Endothelial cell of umbilical vein (primary cell): ENCODE measurements around the gene SUPT3H. TPM values are rescaled to one million over a fixed set of nuclear protein-coding genes. Genes with fewer than 3 reads are reported as not detected.

Experiments used
- BruUV-seq: library from RNA; stranded (reverse); fragments of 400-500 nt; replicated peaks from 2 replicates; lab custom pipeline; 2021; lab: Mats Ljungman, UMichigan
- CTCF ChIA-PET: fragments of 300-600, 350-600 bp; sonication (Branson Sonifier 250); formaldehyde crosslinking; loops from one replicate; lab custom pipeline; 2021; ENCODE audit warnings: antibody characterized with exemption, inconsistent platforms; lab: Charles Lee
- POLR2A ChIA-PET: fragments of 300-600, 350-600 bp; sonication (Branson Sonifier 250); formaldehyde crosslinking; loops from one replicate; lab custom pipeline; 2021; ENCODE audit warnings: antibody characterized with exemption, inconsistent platforms; lab: Charles Lee
- DNase-seq: peaks from one replicate; pipeline ENCODE4 v3.0.0-alpha.2; 2011; ENCODE audit warnings: low read depth, low spot score
- FAIRE-seq: peaks from 2 replicates; lab custom pipeline; 2011; peaks lifted over from hg19 to GRCh38; lab: Jason Lieb, UNC
- H2AFZ ChIP-seq: 2 replicates; pipeline ENCODE4 v1.6.0; 2012; ENCODE audit warnings: low read depth, low read length, control low read depth, inconsistent platforms
- H3K27ac ChIP-seq: 2 replicates; pipeline ENCODE4 v1.5.1; 2011; ENCODE audit warnings: low read depth, mild to moderate bottlenecking, control low read depth, low read length, moderate library complexity; ENCODE audit not compliant: insufficient read depth
- H3K27me3 ChIP-seq, 2 experiments: 2 replicates each; pipeline versions ENCODE4 v1.6.0 to v1.6.1; 2011; ENCODE audit warnings: low read length in 2 of 2, mixed read lengths in 1 of 2; ENCODE audit not compliant: control insufficient read depth in 2 of 2, insufficient read depth in 2 of 2
- H3K36me3 ChIP-seq, 2 experiments: 2 replicates in 1 of 2; 3 replicates in 1 of 2; pipeline ENCODE4 v1.5.1; 2011; ENCODE audit warnings: low read length in 2 of 2, mild to moderate bottlenecking in 1 of 2, moderate library complexity in 1 of 2; ENCODE audit not compliant: control insufficient read depth in 2 of 2, insufficient read depth in 2 of 2; ENCODE audit errors: extremely low read depth in 1 of 2
- H3K4me1 ChIP-seq: 3 replicates; pipeline ENCODE4 v1.5.1; 2011; ENCODE audit warnings: mild to moderate bottlenecking, low read length; ENCODE audit not compliant: control insufficient read depth, insufficient read depth; ENCODE audit errors: extremely low read depth
- H3K4me2 ChIP-seq: 2 replicates; pipeline ENCODE4 v1.6.1; 2011; ENCODE audit warnings: low read length, control low read depth, mixed read lengths; ENCODE audit not compliant: insufficient read depth
- H3K4me3 ChIP-seq, 3 experiments: fragments of 200-600 bp in 1 of 3; sonication (generic), shearing (Covaris generic) in 1 of 3; replicated peaks in 1 of 3; 2 replicates each; pipeline ENCODE4 v1.5.1; 2011 to 2016; ENCODE audit warnings: control low read depth in 3 of 3, low read length in 3 of 3, mild to moderate bottlenecking in 2 of 3, inconsistent platforms in 1 of 3, low read depth in 1 of 3, moderate library complexity in 1 of 3; ENCODE audit not compliant: insufficient read depth in 1 of 3
- H3K79me2 ChIP-seq: 2 replicates; pipeline ENCODE4 v1.6.0; 2012; ENCODE audit warnings: low read length, inconsistent platforms; ENCODE audit not compliant: control insufficient read depth, insufficient read depth
- H3K9ac ChIP-seq: replicated peaks from 2 replicates; pipeline ENCODE3; 2011; ENCODE audit warnings: low read length, control low read depth; ENCODE audit not compliant: insufficient read depth; ENCODE audit errors: extremely low read depth
- H3K9me1 ChIP-seq: replicated peaks from 3 replicates; pipeline ENCODE4 v1.6.0; 2011; ENCODE audit warnings: mild to moderate bottlenecking, low read length; ENCODE audit not compliant: control insufficient read depth, insufficient read depth; ENCODE audit errors: extremely low read depth
- H3K9me3 ChIP-seq: replicated peaks from 2 replicates; pipeline ENCODE4 v1.5.1; 2012; ENCODE audit warnings: low read length, inconsistent platforms; ENCODE audit not compliant: control insufficient read depth, insufficient read depth
- H4K20me1 ChIP-seq: replicated peaks from 2 replicates; pipeline ENCODE3; 2011; ENCODE audit warnings: mild to moderate bottlenecking, low read length; ENCODE audit not compliant: control insufficient read depth, insufficient read depth; ENCODE audit errors: extremely low read depth
- EZH2 ChIP-seq: IDR thresholded peaks from 2 replicates; pipeline ENCODE4 v1.6.1; 2012; ENCODE audit warnings: borderline replicate concordance, low read depth, mild to moderate bottlenecking, moderate library complexity, low read length, inconsistent platforms; ENCODE audit not compliant: severe bottlenecking
- FOS ChIP-seq: IDR thresholded peaks from 2 replicates; pipeline ENCODE4 v1.6.1; 2011; ENCODE audit warnings: mild to moderate bottlenecking, low read length, moderate library complexity, borderline replicate concordance; ENCODE audit not compliant: insufficient read depth
- GATA2 ChIP-seq: IDR thresholded peaks from 2 replicates; pipeline ENCODE4 v1.7.0; 2011; ENCODE audit warnings: low read depth, mild to moderate bottlenecking, moderate library complexity, mixed read lengths, low read length; ENCODE audit not compliant: insufficient read length, insufficient read depth
- JUN ChIP-seq: IDR thresholded peaks from 2 replicates; pipeline ENCODE4 v1.6.1; 2011; ENCODE audit warnings: borderline replicate concordance, low read depth; ENCODE audit not compliant: insufficient read length, insufficient read depth
- MYC ChIP-seq: IDR thresholded peaks from one replicate; pipeline ENCODE4 v1.6.1; 2011; ENCODE audit warnings: mild to moderate bottlenecking, low read depth, low read length
- POLR2A ChIP-seq: IDR thresholded peaks from 2 replicates; pipeline ENCODE4 v1.6.1; 2012; ENCODE audit warnings: low read depth, mild to moderate bottlenecking, control low read depth, low read length
- POLR2AphosphoS5 ChIP-seq: IDR thresholded peaks from 2 replicates; pipeline ENCODE4 v1.6.1; 2012; ENCODE audit warnings: low read depth, mild to moderate bottlenecking, control low read depth, low read length, moderate library complexity; ENCODE audit not compliant: insufficient read depth
- dilution Hi-C: fragments of 300-500 bp; cut with MboI; formaldehyde crosslinking; loops from one replicate; pipeline ENCODE4 v1.15.0; 2019; ENCODE audit warnings: low sequenced_read_pairs; ENCODE audit not compliant: extremely low pct_ligation_motif_present
- intact Hi-C: fragments of 100-400 bp; cut with micrococcal nuclease; formaldehyde crosslinking; loops from one replicate; pipeline ENCODE4 v1.10.0; 2022
- polyA plus RNA-seq, 4 experiments: library from polyadenylated mRNA; depleted of rRNA in 3 of 4; stranded (reverse) in 3 of 4; unstranded in 1 of 4; fragments of >200 nt; gene quantifications; 2 replicates each; pipeline versions ENCODE4 v1.2.1 to v1.2.3, GENCODE V29; 2011 to 2012; ENCODE audit warnings: missing spikeins in 1 of 4
- total RNA-seq: library from RNA; stranded (reverse); gene quantifications from 2 replicates; pipeline ENCODE4 v1.2.3, GENCODE V29; 2021
- TF ChIP-seq, protein P1 (sequence below): IDR thresholded peaks from 2 replicates; pipeline ENCODE4 v1.6.1; 2011; ENCODE audit not compliant: insufficient read depth, insufficient read length
- TF ChIP-seq, protein P2 (sequence below), 2 donors: IDR thresholded peaks; 1 replicate in 1 of 2; 2 replicates in 1 of 2; pipeline ENCODE4 v1.5.1; 2011; ENCODE audit warnings: low read length in 2 of 2, mild to moderate bottlenecking in 2 of 2, moderate library complexity in 2 of 2, control low read depth in 1 of 2, inconsistent platforms in 1 of 2, low read depth in 1 of 2; ENCODE audit not compliant: insufficient read depth in 1 of 2; ENCODE audit errors: extremely low read depth in 1 of 2

The SUPT3H gene
- total and polyA plus RNA-seq, 2 donors (not counting 3 experiments of a cell fraction or from before 2014, with no cell fraction given): 8.3 to 9.8 TPM

- no peaks in the 10 kb centered on the region for H4K20me1 ChIP-seq
- H3K9me1 ChIP-seq: no peaks in the 10 kb centered on the region
- no peak overlapping the region for H2AFZ ChIP-seq
- H3K9me3 ChIP-seq: no peaks in the 10 kb centered on the region
- CTCF ChIA-PET: no interaction called here
- POLR2A ChIA-PET: no interaction called here
- no peak overlapping the region for H3K27ac ChIP-seq
- no peak for TF ChIP-seq FOS
- no peaks in the 10 kb centered on the region for H3K36me3 ChIP-seq
- H3K27me3 ChIP-seq: no peaks in the 10 kb centered on the region
- dilution Hi-C loops: no loop called here
- FAIRE-seq (no peak), DNase-seq (no peak)
- BruUV-seq: no TSS peak
- H3K4me2 ChIP-seq: no peak overlapping the region
- no peaks in the 10 kb centered on the region for H3K79me2 ChIP-seq
- no peak overlapping the region for H3K4me3 ChIP-seq
- H3K4me1 ChIP-seq: peaks cover 8% of the 10 kb centered on the region
- intact Hi-C loops: no loop called here
- no peak overlapping the region for H3K9ac ChIP-seq
Observed at GRCh38 chr6:45054610-45055009, 323.1 kb downstream of the SUPT3H start.

GRCh38 chr6:45052325-45052724 lies 325.4 kb downstream of the SUPT3H start:
- TF ChIP-seq FOS: no peak
- TF ChIP-seq POLR2AphosphoS5: no peak
- no peak for TF ChIP-seq GATA2
- no peak for TF ChIP-seq EZH2
- TF ChIP-seq, protein P1, sequence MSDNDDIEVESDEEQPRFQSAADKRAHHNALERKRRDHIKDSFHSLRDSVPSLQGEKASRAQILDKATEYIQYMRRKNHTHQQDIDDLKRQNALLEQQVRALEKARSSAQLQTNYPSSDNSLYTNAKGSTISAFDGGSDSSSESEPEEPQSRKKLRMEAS: no peak
- TF ChIP-seq, protein P2, sequence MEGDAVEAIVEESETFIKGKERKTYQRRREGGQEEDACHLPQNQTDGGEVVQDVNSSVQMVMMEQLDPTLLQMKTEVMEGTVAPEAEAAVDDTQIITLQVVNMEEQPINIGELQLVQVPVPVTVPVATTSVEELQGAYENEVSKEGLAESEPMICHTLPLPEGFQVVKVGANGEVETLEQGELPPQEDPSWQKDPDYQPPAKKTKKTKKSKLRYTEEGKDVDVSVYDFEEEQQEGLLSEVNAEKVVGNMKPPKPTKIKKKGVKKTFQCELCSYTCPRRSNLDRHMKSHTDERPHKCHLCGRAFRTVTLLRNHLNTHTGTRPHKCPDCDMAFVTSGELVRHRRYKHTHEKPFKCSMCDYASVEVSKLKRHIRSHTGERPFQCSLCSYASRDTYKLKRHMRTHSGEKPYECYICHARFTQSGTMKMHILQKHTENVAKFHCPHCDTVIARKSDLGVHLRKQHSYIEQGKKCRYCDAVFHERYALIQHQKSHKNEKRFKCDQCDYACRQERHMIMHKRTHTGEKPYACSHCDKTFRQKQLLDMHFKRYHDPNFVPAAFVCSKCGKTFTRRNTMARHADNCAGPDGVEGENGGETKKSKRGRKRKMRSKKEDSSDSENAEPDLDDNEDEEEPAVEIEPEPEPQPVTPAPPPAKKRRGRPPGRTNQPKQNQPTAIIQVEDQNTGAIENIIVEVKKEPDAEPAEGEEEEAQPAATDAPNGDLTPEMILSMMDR (IDR thresholded peaks at IDR 0.05; ENCODE audit: extremely low read depth in 1 of 2, insufficient read depth in 1 of 2, low read depth in 1 of 2, low read length in 2 of 2): no peak
- TF ChIP-seq JUN: no peak
- TF ChIP-seq POLR2A: no peak
- TF ChIP-seq MYC: no peak
- ChIA-PET CTCF (interaction anchor here (1.1 kb wide), 1 partner anchor 13 kb away, joined by 6 read pairs; no protein-coding TSS in a partner anchor), POLR2A (no interaction called here)
- Histone ChIP-seq H3K27me3 (no peaks in the 10 kb centered on the region), H3K9ac (no peak overlapping the region), H3K36me3 (no peaks in the 10 kb centered on the region), H3K9me1 (no peaks in the 10 kb centered on the region), H3K79me2 (no peaks in the 10 kb centered on the region), H3K4me2 (no peak overlapping the region), H2AFZ (no peak overlapping the region), H3K27ac (no peak overlapping the region), H3K4me3 (no peak overlapping the region), H4K20me1 (no peaks in the 10 kb centered on the region), H3K4me1 (peaks cover 18% of the 10 kb centered on the region), H3K9me3 (no peaks in the 10 kb centered on the region)
- intact Hi-C loops (no loop called here), dilution Hi-C loops (no loop called here)
- no peak for FAIRE-seq
- no peak for DNase-seq
- no TSS peak for BruUV-seq
